ENCODE data around the gene TMEM163.

The TMEM163 gene

DNA sequence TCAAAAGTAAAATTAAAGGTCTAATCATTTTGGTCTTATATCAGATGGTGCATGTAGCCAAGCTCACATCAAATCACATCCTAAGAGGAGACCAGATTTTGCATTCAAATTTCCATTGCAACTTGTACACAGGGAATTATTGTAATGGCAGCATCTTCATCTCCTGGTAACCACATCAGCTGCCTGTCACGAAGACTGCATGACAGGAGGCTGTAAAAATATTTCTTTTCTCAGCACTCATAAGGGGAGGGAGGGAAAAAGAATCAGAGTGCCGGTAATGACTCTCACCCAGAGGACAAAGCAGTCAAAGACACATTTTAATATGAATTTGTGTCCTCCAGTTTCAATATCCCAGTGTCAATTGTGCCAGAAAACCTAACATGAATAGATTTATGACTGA lies 216.7 kb downstream of the TMEM163 start:
- DNase-seq (ENCODE audit: low read depth) = no peak
- no peak overlapping the region for H3K4me3 ChIP-seq (ENCODE audit: low read depth, low read length)
- TF ChIP-seq, protein P1, sequence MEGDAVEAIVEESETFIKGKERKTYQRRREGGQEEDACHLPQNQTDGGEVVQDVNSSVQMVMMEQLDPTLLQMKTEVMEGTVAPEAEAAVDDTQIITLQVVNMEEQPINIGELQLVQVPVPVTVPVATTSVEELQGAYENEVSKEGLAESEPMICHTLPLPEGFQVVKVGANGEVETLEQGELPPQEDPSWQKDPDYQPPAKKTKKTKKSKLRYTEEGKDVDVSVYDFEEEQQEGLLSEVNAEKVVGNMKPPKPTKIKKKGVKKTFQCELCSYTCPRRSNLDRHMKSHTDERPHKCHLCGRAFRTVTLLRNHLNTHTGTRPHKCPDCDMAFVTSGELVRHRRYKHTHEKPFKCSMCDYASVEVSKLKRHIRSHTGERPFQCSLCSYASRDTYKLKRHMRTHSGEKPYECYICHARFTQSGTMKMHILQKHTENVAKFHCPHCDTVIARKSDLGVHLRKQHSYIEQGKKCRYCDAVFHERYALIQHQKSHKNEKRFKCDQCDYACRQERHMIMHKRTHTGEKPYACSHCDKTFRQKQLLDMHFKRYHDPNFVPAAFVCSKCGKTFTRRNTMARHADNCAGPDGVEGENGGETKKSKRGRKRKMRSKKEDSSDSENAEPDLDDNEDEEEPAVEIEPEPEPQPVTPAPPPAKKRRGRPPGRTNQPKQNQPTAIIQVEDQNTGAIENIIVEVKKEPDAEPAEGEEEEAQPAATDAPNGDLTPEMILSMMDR (IDR thresholded peaks at IDR 0.05; ENCODE audit: low read depth, low read length, missing control alignments) = no peak

DNA sequence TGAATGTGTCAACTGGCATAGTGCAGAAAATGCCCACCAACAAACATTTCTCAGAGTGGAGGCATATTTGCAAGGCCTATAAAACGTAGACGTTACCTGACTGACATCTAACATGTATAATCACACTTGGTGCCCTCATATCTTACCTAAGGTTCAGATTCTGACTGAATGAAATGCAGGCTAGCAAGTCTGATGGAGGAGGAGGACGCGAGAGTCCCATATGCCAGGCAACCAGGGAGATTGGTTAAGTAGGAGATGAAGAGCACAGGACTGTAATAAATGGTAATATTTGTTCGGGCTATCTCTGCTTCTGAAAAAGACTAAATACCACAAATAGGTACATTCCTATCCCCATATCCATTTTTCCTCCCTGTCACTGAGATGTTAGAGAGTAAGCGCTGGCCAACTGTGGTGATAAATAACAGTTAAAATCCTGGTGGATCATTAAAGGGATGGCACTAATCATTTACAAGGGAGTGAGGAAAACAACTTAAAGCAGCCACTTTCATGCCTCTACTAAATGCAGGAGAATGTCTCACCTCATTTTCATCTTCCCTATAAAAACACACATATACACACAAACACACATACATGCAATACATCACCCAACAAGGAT lies 217.2 kb downstream of the TMEM163 start:
- no peak overlapping the region for H3K4me3 ChIP-seq (ENCODE audit: low read depth, low read length)
- TF ChIP-seq, protein P1 (IDR thresholded peaks at IDR 0.05; ENCODE audit: low read depth, low read length, missing control alignments) = no peak
- no peak for DNase-seq (ENCODE audit: low read depth)

DNA sequence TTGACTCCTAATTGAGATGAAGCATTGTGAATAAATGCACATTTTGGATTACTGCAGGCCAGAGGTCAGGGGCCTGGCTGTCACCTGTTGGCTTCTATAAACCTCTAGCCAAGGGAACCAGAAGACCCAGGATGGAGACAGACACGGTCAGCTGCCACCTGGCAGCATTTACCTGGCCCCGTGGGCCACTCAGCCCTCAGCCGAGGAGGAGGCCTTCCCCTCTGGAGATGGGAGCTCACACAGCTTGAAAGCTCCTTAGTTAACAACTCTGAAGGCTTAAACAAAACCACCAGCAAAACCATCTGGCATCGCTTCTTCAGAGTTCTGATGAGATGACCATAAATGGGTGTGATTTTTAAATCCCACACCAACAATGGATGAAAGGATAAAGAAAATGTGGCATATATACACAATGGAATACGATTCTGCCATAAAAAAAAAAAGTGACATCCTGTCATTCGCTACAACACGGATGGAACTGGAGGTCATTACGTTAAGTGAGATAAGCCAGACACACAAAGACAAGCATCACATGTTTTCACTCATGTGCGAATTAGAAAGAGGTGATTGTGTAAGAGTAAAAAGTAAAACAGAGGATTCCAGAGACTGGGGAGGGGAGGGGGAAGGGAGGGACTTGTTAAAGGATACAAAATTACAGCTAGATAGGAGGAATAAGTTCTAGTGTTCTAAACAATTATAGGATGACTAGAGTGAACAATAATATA lies 218.4 kb downstream of the TMEM163 start:
- no peak for DNase-seq (ENCODE audit: low read depth)
- H3K4me3 ChIP-seq (ENCODE audit: low read depth, low read length) = no peak overlapping the region
- TF ChIP-seq, protein P1 (IDR thresholded peaks at IDR 0.05; ENCODE audit: low read depth, low read length, missing control alignments) = no peak

DNA sequence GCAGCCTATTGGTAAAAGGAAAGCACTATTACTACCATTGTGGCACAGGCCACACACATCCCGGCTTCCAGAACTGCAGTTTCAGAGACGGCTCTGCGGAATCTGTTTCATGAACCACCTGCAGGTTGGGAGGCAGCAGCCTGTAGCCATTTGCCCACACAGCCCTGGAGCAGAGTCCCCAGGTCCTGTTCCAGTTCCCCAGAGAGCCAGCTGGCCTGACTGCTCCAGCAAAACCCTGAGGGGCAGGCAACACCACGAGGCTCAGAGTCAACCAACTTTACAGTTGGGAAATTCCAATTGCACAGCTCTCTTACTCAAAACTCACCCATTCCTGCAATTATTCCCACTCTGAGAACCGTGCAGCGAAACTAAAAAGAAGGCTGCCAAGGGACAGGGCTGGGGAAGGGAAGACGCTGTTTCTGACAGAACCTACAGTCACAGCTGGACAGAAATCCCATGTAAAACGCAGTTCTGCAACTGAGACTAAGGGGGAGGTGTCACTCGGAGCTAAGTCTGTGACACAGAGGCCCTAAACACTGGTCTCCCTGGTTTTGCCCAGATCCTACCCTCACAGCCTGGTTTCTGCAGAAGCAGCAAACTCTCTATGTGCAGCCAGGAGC lies 219.4 kb downstream of the TMEM163 start:
- DNase-seq (ENCODE audit: low read depth) = no peak
- TF ChIP-seq, protein P1 (IDR thresholded peaks at IDR 0.05; ENCODE audit: low read depth, low read length, missing control alignments) = no peak
- H3K4me3 ChIP-seq (ENCODE audit: low read depth, low read length) = no peak overlapping the region

DNA sequence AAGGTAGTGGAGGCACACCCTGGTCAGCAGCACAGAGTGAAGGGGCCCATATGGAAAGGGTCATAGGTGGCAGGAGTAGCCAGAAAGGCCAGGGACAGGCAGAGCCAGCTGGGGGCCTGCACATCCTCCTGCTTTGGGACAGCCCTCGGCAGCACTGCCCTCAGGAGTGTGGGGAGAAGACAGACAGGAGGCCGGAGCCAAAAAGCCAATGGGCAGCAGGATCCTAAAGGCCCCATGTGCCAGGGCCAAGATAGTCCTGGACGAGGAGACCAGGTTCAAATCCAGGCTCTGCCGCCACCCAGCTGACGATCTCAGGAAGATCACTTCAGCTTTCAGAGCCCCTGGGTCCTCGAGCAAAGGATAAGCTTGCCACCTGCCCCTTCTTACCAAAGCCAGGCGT lies 220.1 kb downstream of the TMEM163 start:
- TF ChIP-seq, protein P1 (IDR thresholded peaks at IDR 0.05; ENCODE audit: low read depth, low read length, missing control alignments) = no peak

DNA sequence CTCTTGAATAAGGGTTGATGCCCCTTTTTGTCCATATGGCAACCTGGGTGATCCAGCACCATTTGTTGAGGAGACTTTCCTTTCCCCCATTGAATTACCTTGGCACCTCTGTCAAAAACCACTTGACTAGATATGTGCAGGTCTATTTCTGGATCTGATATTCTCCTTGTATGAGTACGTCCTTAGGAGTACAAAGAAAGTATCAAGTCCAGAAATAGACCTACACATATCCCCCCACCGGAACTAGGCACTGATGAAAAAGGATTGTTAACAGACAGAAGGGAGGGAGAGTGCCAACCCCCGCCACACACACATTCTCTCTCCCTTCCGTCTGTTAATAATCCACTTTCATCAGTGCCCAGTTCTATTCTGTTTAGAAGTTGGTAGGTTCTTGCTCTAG lies 225.0 kb downstream of the TMEM163 start:
- TF ChIP-seq, protein P1 (IDR thresholded peaks at IDR 0.05; ENCODE audit: low read depth, low read length, missing control alignments) = no peak
- H3K4me3 ChIP-seq (ENCODE audit: low read depth, low read length) = no peak overlapping the region
- no peak for DNase-seq (ENCODE audit: low read depth)

More for the DNA sequence above, 220.1 kb downstream of the TMEM163 start:
- no peak for DNase-seq (ENCODE audit: low read depth)
- no peak overlapping the region for H3K4me3 ChIP-seq (ENCODE audit: low read depth, low read length)

Data from GM12864 (cell line).